ENCODE data around the gene CEP131.

CEP131 gene

GRCh38 chr17:81193470-81194224 is 29.1 kb downstream of the CEP131 start:
- Histone ChIP-seq H3K4me1 (ENCODE audit: insufficient read depth, low read length) (no peaks in the 10 kb centered on the region), H3K9ac (ENCODE audit: low read length) (no peak overlapping the region), H3K9me3 (ENCODE audit: low read length) (no peaks in the 10 kb centered on the region), H3K36me3 (ENCODE audit: insufficient read depth, low read length) (no peaks in the 10 kb centered on the region), H3K27ac (ENCODE audit: low read depth, low read length) (no peak overlapping the region), H3K27me3 (ENCODE audit: control insufficient read depth in 1 of 2, insufficient read depth in 2 of 2, low read length in 2 of 2) (no peaks in the 10 kb centered on the region), H3K4me3 (ENCODE audit: low read depth in 1 of 2, low read length in 2 of 2) (no peak overlapping the region)

GRCh38 chr17:81193051-81193410 is 29.7 kb downstream of the CEP131 start:
- Histone ChIP-seq H3K9ac (ENCODE audit: low read length) (no peak overlapping the region), H3K36me3 (ENCODE audit: insufficient read depth, low read length) (no peaks in the 10 kb centered on the region), H3K4me1 (ENCODE audit: insufficient read depth, low read length) (no peaks in the 10 kb centered on the region), H3K27ac (ENCODE audit: low read depth, low read length) (no peak overlapping the region), H3K9me3 (ENCODE audit: low read length) (no peaks in the 10 kb centered on the region), H3K27me3 (ENCODE audit: control insufficient read depth in 1 of 2, insufficient read depth in 2 of 2, low read length in 2 of 2) (no peaks in the 10 kb centered on the region), H3K4me3 (ENCODE audit: low read depth in 1 of 2, low read length in 2 of 2) (no peak overlapping the region)

GRCh38 chr17:81192386-81193050 is 30.2 kb downstream of the CEP131 start:
- no peak overlapping the region for H3K27ac ChIP-seq (ENCODE audit: low read depth, low read length)
- no peak overlapping the region for H3K9ac ChIP-seq (ENCODE audit: low read length)
- no peak overlapping the region for H3K4me3 ChIP-seq (ENCODE audit: low read depth in 1 of 2, low read length in 2 of 2)
- H3K27me3 ChIP-seq (ENCODE audit: control insufficient read depth in 1 of 2, insufficient read depth in 2 of 2, low read length in 2 of 2) = no peaks in the 10 kb centered on the region
- no peaks in the 10 kb centered on the region for H3K36me3 ChIP-seq (ENCODE audit: insufficient read depth, low read length)
- no peaks in the 10 kb centered on the region for H3K9me3 ChIP-seq (ENCODE audit: low read length)
- no peaks in the 10 kb centered on the region for H3K4me1 ChIP-seq (ENCODE audit: insufficient read depth, low read length)

- Histone ChIP-seq H3K9me3 (ENCODE audit: low read length) (no peaks in the 10 kb centered on the region), H3K4me1 (ENCODE audit: insufficient read depth, low read length) (no peaks in the 10 kb centered on the region), H3K9ac (ENCODE audit: low read length) (no peak overlapping the region), H3K36me3 (ENCODE audit: insufficient read depth, low read length) (no peaks in the 10 kb centered on the region), H3K27ac (ENCODE audit: low read depth, low read length) (no peak overlapping the region), H3K4me3 (ENCODE audit: low read depth in 1 of 2, low read length in 2 of 2) (no peak overlapping the region), H3K27me3 (ENCODE audit: control insufficient read depth in 1 of 2, insufficient read depth in 2 of 2, low read length in 2 of 2) (no peaks in the 10 kb centered on the region)
Observed at GRCh38 chr17:81191646-81192045, 31.1 kb downstream of the CEP131 start.

- H3K36me3 ChIP-seq (ENCODE audit: insufficient read depth, low read length) = no peaks in the 10 kb centered on the region
- no peak overlapping the region for H3K27ac ChIP-seq (ENCODE audit: low read depth, low read length)
- no peaks in the 10 kb centered on the region for H3K27me3 ChIP-seq (ENCODE audit: control insufficient read depth in 1 of 2, insufficient read depth in 2 of 2, low read length in 2 of 2)
- no peaks in the 10 kb centered on the region for H3K4me1 ChIP-seq (ENCODE audit: insufficient read depth, low read length)
- no peak overlapping the region for H3K4me3 ChIP-seq (ENCODE audit: low read depth in 1 of 2, low read length in 2 of 2)
- H3K9ac ChIP-seq (ENCODE audit: low read length) = no peak overlapping the region
- H3K9me3 ChIP-seq (ENCODE audit: low read length) = no peaks in the 10 kb centered on the region
Observed at GRCh38 chr17:81191116-81191515, 31.6 kb downstream of the CEP131 start.

- Histone ChIP-seq H3K9ac (ENCODE audit: low read length) (no peak overlapping the region), H3K27ac (ENCODE audit: low read depth, low read length) (no peak overlapping the region), H3K27me3 (ENCODE audit: control insufficient read depth in 1 of 2, insufficient read depth in 2 of 2, low read length in 2 of 2) (no peaks in the 10 kb centered on the region), H3K36me3 (ENCODE audit: insufficient read depth, low read length) (no peaks in the 10 kb centered on the region), H3K4me1 (ENCODE audit: insufficient read depth, low read length) (no peaks in the 10 kb centered on the region), H3K4me3 (ENCODE audit: low read depth in 1 of 2, low read length in 2 of 2) (no peak overlapping the region), H3K9me3 (ENCODE audit: low read length) (no peaks in the 10 kb centered on the region)
Observed at GRCh38 chr17:81190591-81190990, 32.2 kb downstream of the CEP131 start.

GRCh38 chr17:81189670-81190530 is 32.9 kb downstream of the CEP131 start:
- Histone ChIP-seq H3K9me3 (ENCODE audit: low read length) (no peaks in the 10 kb centered on the region), H3K27ac (ENCODE audit: low read depth, low read length) (no peak overlapping the region), H3K27me3 (ENCODE audit: control insufficient read depth in 1 of 2, insufficient read depth in 2 of 2, low read length in 2 of 2) (no peaks in the 10 kb centered on the region), H3K4me1 (ENCODE audit: insufficient read depth, low read length) (no peaks in the 10 kb centered on the region), H3K9ac (ENCODE audit: low read length) (no peak overlapping the region), H3K4me3 (ENCODE audit: low read depth in 1 of 2, low read length in 2 of 2) (no peak overlapping the region), H3K36me3 (ENCODE audit: insufficient read depth, low read length) (no peaks in the 10 kb centered on the region)

GRCh38 chr17:81189016-81189415 is 33.7 kb downstream of the CEP131 start:
- no peaks in the 10 kb centered on the region for H3K36me3 ChIP-seq (ENCODE audit: insufficient read depth, low read length)

GRCh38 chr17:81188491-81188840 is 34.3 kb downstream of the CEP131 start:
- Histone ChIP-seq H3K27ac (ENCODE audit: low read depth, low read length) (no peak overlapping the region), H3K27me3 (ENCODE audit: control insufficient read depth in 1 of 2, insufficient read depth in 2 of 2, low read length in 2 of 2) (no peaks in the 10 kb centered on the region), H3K4me3 (ENCODE audit: low read depth in 1 of 2, low read length in 2 of 2) (no peak overlapping the region), H3K9ac (ENCODE audit: low read length) (no peak overlapping the region), H3K4me1 (ENCODE audit: insufficient read depth, low read length) (no peaks in the 10 kb centered on the region), H3K36me3 (ENCODE audit: insufficient read depth, low read length) (no peaks in the 10 kb centered on the region), H3K9me3 (ENCODE audit: low read length) (no peaks in the 10 kb centered on the region)

More at GRCh38 chr17:81189016-81189415, 33.7 kb downstream of the CEP131 start:
- no peaks in the 10 kb centered on the region for H3K9me3 ChIP-seq (ENCODE audit: low read length)
- no peak overlapping the region for H3K4me3 ChIP-seq (ENCODE audit: low read depth in 1 of 2, low read length in 2 of 2)
- no peak overlapping the region for H3K27ac ChIP-seq (ENCODE audit: low read depth, low read length)
- H3K27me3 ChIP-seq (ENCODE audit: control insufficient read depth in 1 of 2, insufficient read depth in 2 of 2, low read length in 2 of 2) = no peaks in the 10 kb centered on the region
- no peaks in the 10 kb centered on the region for H3K4me1 ChIP-seq (ENCODE audit: insufficient read depth, low read length)
- no peak overlapping the region for H3K9ac ChIP-seq (ENCODE audit: low read length)

GRCh38 chr17:81187586-81188490 is 34.9 kb downstream of the CEP131 start:
- no peak overlapping the region for H3K27ac ChIP-seq (ENCODE audit: low read depth, low read length)
- H3K27me3 ChIP-seq (ENCODE audit: control insufficient read depth in 1 of 2, insufficient read depth in 2 of 2, low read length in 2 of 2) = no peaks in the 10 kb centered on the region
- H3K9me3 ChIP-seq (ENCODE audit: low read length) = no peaks in the 10 kb centered on the region
- no peak overlapping the region for H3K4me3 ChIP-seq (ENCODE audit: low read depth in 1 of 2, low read length in 2 of 2)
- no peaks in the 10 kb centered on the region for H3K4me1 ChIP-seq (ENCODE audit: insufficient read depth, low read length)
- no peaks in the 10 kb centered on the region for H3K36me3 ChIP-seq (ENCODE audit: insufficient read depth, low read length)
- no peak overlapping the region for H3K9ac ChIP-seq (ENCODE audit: low read length)

GRCh38 chr17:81187120-81187519 is 35.6 kb downstream of the CEP131 start:
- Histone ChIP-seq H3K4me1 (ENCODE audit: insufficient read depth, low read length) (no peaks in the 10 kb centered on the region), H3K4me3 (ENCODE audit: low read depth in 1 of 2, low read length in 2 of 2) (no peak overlapping the region), H3K9ac (ENCODE audit: low read length) (no peak overlapping the region), H3K9me3 (ENCODE audit: low read length) (no peaks in the 10 kb centered on the region), H3K36me3 (ENCODE audit: insufficient read depth, low read length) (no peaks in the 10 kb centered on the region), H3K27ac (ENCODE audit: low read depth, low read length) (no peak overlapping the region), H3K27me3 (ENCODE audit: control insufficient read depth in 1 of 2, insufficient read depth in 2 of 2, low read length in 2 of 2) (peaks cover 0 to 2% of the 10 kb centered on the region in 2 donors)

Data from muscle layer of colon (tissue), 2 donors.